K562 (cell line): ENCODE data around the gene SAMD13. TPM values are rescaled to one million over a fixed set of nuclear protein-coding genes. Genes with fewer than 3 reads are reported as not detected.

ENCODE experiments used
- ATAC-seq: fragments of 200-7000 bp; cut with Tn5 transposase; 3 replicates; pipeline ENCODE4 v1.9.1; 2020; ENCODE audit warnings: moderate library complexity
- BruUV-seq: library from RNA; stranded (reverse); fragments of 400-500 nt; replicated peaks from 2 replicates; lab custom pipeline; 2021; lab: Mats Ljungman, UMichigan
- CTCF ChIA-PET: fragments of 300-600 bp; formaldehyde crosslinking; extraction: SDS; loops from one replicate; lab custom pipeline; 2021; ENCODE audit warnings: low intra/inter-chr PET ratio; lab: Yijun Ruan, JAX
- POLR2A ChIA-PET: fragments of 300-600, 350-650 bp; sonication (Branson Sonifier 250); formaldehyde crosslinking; extraction: SDS; loops from one replicate; lab custom pipeline; 2021; ENCODE audit warnings: antibody characterized with exemption, inconsistent platforms; lab: Yijun Ruan, JAX
- DNase-seq, 4 experiments: peaks; one replicate each; pipeline versions ENCODE4 v3.0.0 to v3.0.0-alpha.2; 2011 to 2018; ENCODE audit warnings: low spot score in 3 of 4, mixed read lengths in 3 of 4; ENCODE audit errors: extremely low read depth in 1 of 4
- FAIRE-seq: peaks from 2 replicates; lab custom pipeline; 2011; peaks lifted over from hg19 to GRCh38; lab: Jason Lieb, UNC
- H2AFZ ChIP-seq: 2 replicates; pipeline ENCODE4 v1.6.0; 2011; ENCODE audit warnings: low read depth, low read length, control low read depth, inconsistent platforms
- H3K27ac ChIP-seq: fragments of 200-600 bp; 3 replicates; pipeline ENCODE4 v1.8.0; 2011; ENCODE audit warnings: low read depth, mild to moderate bottlenecking, control low read depth, inconsistent platforms, low read length, moderate library complexity, mixed read lengths; ENCODE audit errors: extremely low read depth
- H3K27me3 ChIP-seq, 2 experiments: fragments of 300-600 bp in 1 of 2; 2 replicates in 1 of 2; 3 replicates in 1 of 2; pipeline versions ENCODE4 v1.6.0 to v1.8.0; 2011; ENCODE audit warnings: inconsistent platforms in 2 of 2, low read length in 2 of 2, mild to moderate bottlenecking in 1 of 2, mixed read lengths in 1 of 2, moderate library complexity in 1 of 2; ENCODE audit not compliant: control insufficient read depth in 2 of 2, insufficient read depth in 2 of 2
- H3K36me3 ChIP-seq: fragments of 300-600 bp; 3 replicates; pipeline ENCODE4 v1.8.0; 2011; ENCODE audit warnings: mild to moderate bottlenecking, low read length, inconsistent platforms; ENCODE audit not compliant: control insufficient read depth, insufficient read depth
- H3K4me1 ChIP-seq, 2 experiments: fragments of 200-600 bp in 1 of 2; replicated peaks in 1 of 2; 2 replicates in 1 of 2; 3 replicates in 1 of 2; pipeline versions ENCODE4 v1.5.1 to v1.8.0; 2011; ENCODE audit warnings: inconsistent platforms in 2 of 2, low read length in 2 of 2, mild to moderate bottlenecking in 1 of 2, mixed read lengths in 1 of 2, moderate library complexity in 1 of 2; ENCODE audit not compliant: control insufficient read depth in 2 of 2, insufficient read depth in 2 of 2
- H3K4me2 ChIP-seq: 2 replicates; pipeline ENCODE4 v1.6.1; 2011; ENCODE audit warnings: low read length, control low read depth, inconsistent platforms, mixed read lengths; ENCODE audit not compliant: insufficient read depth
- H3K4me3 ChIP-seq: fragments of 200-600 bp; sonication (generic), shearing (Covaris generic); 2 replicates; pipeline ENCODE4 v1.5.1; 2016; ENCODE audit warnings: control low read depth, inconsistent platforms
- H3K79me2 ChIP-seq: fragments of 200-600 bp; 3 replicates; pipeline ENCODE4 v1.8.0; 2011; ENCODE audit warnings: low read length, inconsistent platforms; ENCODE audit not compliant: control insufficient read depth, insufficient read depth
- H3K9ac ChIP-seq, 2 experiments: 2 replicates each; pipeline versions ENCODE4 v1.6.0 to v1.6.1; 2011; ENCODE audit warnings: low read depth in 2 of 2, low read length in 2 of 2, control low read depth in 1 of 2, inconsistent platforms in 1 of 2, mild to moderate bottlenecking in 1 of 2, mixed read lengths in 1 of 2; ENCODE audit not compliant: insufficient read depth in 1 of 2
- H3K9me1 ChIP-seq: one replicate; pipeline ENCODE4 v1.6.0; 2011; ENCODE audit warnings: inconsistent platforms, mild to moderate bottlenecking, low read length, moderate library complexity; ENCODE audit not compliant: control insufficient read depth, insufficient read depth
- H3K9me3 ChIP-seq: replicated peaks from 2 replicates; pipeline ENCODE4 v1.5.1; 2011; ENCODE audit warnings: low read depth, low read length, inconsistent platforms; ENCODE audit not compliant: control insufficient read depth, insufficient read depth
- H4K20me1 ChIP-seq: replicated peaks from 2 replicates; pipeline ENCODE4 v1.6.1; 2011; ENCODE audit warnings: low read length, inconsistent platforms, mixed read lengths; ENCODE audit not compliant: control insufficient read depth, insufficient read depth
- ARID4B ChIP-seq: sonication (generic); formaldehyde crosslinking; IDR thresholded peaks from 2 replicates; pipeline ENCODE4 v1.8.0; 2022; ENCODE audit warnings: mild to moderate bottlenecking, missing genetic modification reagents
- DMBX1 ChIP-seq: fragments of 250-450 bp; sonication (Bioruptor Pico); IDR thresholded peaks from 2 replicates; pipeline ENCODE4 v1.8.0; 2022; ENCODE audit warnings: inconsistent platforms, mild to moderate bottlenecking, moderate library complexity, borderline replicate concordance
- HNRNPLL ChIP-seq: fragments of 200-400 bp; formaldehyde crosslinking; IDR thresholded peaks from 2 replicates; pipeline ENCODE4 v1.6.1; 2017; ENCODE audit warnings: low read length, low read depth, mild to moderate bottlenecking; ENCODE audit not compliant: poor library complexity, severe bottlenecking
- ILK ChIP-seq: fragments of 450-650 bp; IDR thresholded peaks from 2 replicates; pipeline ENCODE4 v1.6.1; 2016; ENCODE audit warnings: missing genetic modification characterization, low read depth, mild to moderate bottlenecking, missing compliant biosample characterization, moderate library complexity, borderline replicate concordance
- KLF16 ChIP-seq: IDR thresholded peaks from 2 replicates; pipeline ENCODE4 v1.6.1; 2016; ENCODE audit warnings: antibody characterized with exemption
- PHF20 ChIP-seq: fragments of 450-650 bp; IDR thresholded peaks from 2 replicates; pipeline ENCODE4 v1.6.1; 2018; ENCODE audit not compliant: partially characterized antibody
- SAFB ChIP-seq: fragments of 200-400 bp; formaldehyde crosslinking; IDR thresholded peaks from 2 replicates; pipeline ENCODE4 v1.6.1; 2017; ENCODE audit warnings: low read depth, low read length, borderline replicate concordance
- SMARCB1 ChIP-seq: IDR thresholded peaks from 2 replicates; pipeline ENCODE4 v1.6.1; 2011; ENCODE audit warnings: improper control_type of control experiment, low read depth; ENCODE audit not compliant: insufficient read length
- TCF7 ChIP-seq: sonication (generic); IDR thresholded peaks from 2 replicates; pipeline ENCODE4 v1.6.1; 2016; ENCODE audit warnings: antibody characterized with exemption, borderline replicate concordance
- ZC3H11A ChIP-seq: IDR thresholded peaks from 2 replicates; pipeline ENCODE4 v1.6.1; 2012; ENCODE audit warnings: low read depth, low read length, improper control_type of control experiment
- ZFP36 ChIP-seq: fragments of 150-350 bp; IDR thresholded peaks from 2 replicates; pipeline ENCODE4 v1.6.1; 2018; ENCODE audit warnings: low read length, low read depth; ENCODE audit not compliant: partially characterized antibody
- ZNF239 ChIP-seq: fragments of 250-450 bp; sonication (Bioruptor Pico); IDR thresholded peaks from 2 replicates; pipeline ENCODE4 v1.4.0; 2020; ENCODE audit warnings: mild to moderate bottlenecking
- ZNF24 ChIP-seq: fragments of 450-650 bp; IDR thresholded peaks from 2 replicates; pipeline ENCODE4 v1.6.1; 2016
- ZNF511 ChIP-seq: sonication (generic); formaldehyde crosslinking; IDR thresholded peaks from 2 replicates; pipeline ENCODE4 v1.8.0; 2022; ENCODE audit warnings: mild to moderate bottlenecking, missing genetic modification reagents
- ZNF77 ChIP-seq: fragments of 250-450 bp; sonication (Bioruptor Pico); IDR thresholded peaks from 2 replicates; pipeline ENCODE4 v1.5.0; 2020
- WGBS: fragments of 100-300 bp; shearing (Covaris generic); methylation state at CpG from one replicate; pipeline ENCODE4 v1.1.6; 2016; ENCODE audit warnings: low coverage, mixed read lengths; ENCODE audit not compliant: insufficient coverage; ENCODE audit errors: missing lambda C conversion rate; 5-methylcytosine and 5-hydroxymethylcytosine counted together
- in situ Hi-C: fragments of 300-500 bp; cut with MboI; formaldehyde crosslinking; loops from 4 replicates; pipeline ENCODE4 v1.15.0; 2018; ENCODE audit warnings: inconsistent platforms, mixed read lengths
- intact Hi-C: fragments of 100-400 bp; cut with micrococcal nuclease; formaldehyde crosslinking; loops from 2 replicates; pipeline ENCODE4 v1.14.2; 2022
- polyA plus RNA-seq, 8 experiments: library from polyadenylated mRNA; depleted of rRNA in 4 of 8; stranded (reverse) in 5 of 8; unstranded in 3 of 8; fragments of >200 nt; fragmentation: Nextera tagmentation in 2 of 8; fragmentation: Illumina TruSeq in 1 of 8; extraction: Ambion mirVana in 2 of 8; extraction: Trizol in 1 of 8; gene quantifications; 2 replicates each; pipeline versions ENCODE4 v1.2.1 to v1.2.3, GENCODE V29; 2011 to 2014; ENCODE audit warnings: inconsistent platforms in 1 of 8, missing spikeins in 1 of 8
- total RNA-seq, 7 experiments: library from RNA; depleted of rRNA in 6 of 7; stranded (reverse); fragments of >200 nt in 6 of 7; fragmentation: Illumina TruSeq in 2 of 7; extraction: Trizol in 2 of 7; gene quantifications; 2 replicates each; pipeline versions ENCODE4 v1.2.1 to v1.2.3, GENCODE V29; 2011 to 2021; ENCODE audit warnings: low replicate concordance in 1 of 7
- TF ChIP-seq, protein P1 (sequence below): fragments of 450-650 bp; formaldehyde crosslinking; IDR thresholded peaks from 2 replicates; pipeline ENCODE4 v1.4.0; 2020; ENCODE audit warnings: mild to moderate bottlenecking, moderate library complexity

Gene SAMD13
- total and polyA plus RNA-seq, 9 of the 15 experiments (the other 6 are each of a cell fraction or from before 2014, with no cell fraction given), result 0.78 to 2.7 (median 1.00) TPM

GRCh38 chr1:84264961-84265360, 36.5 kb upstream of the SAMD13 start (continued):
- no peak for TF ChIP-seq ZNF511
- TF ChIP-seq, all 486 proteins: peak for 0

GRCh38 chr1:84265867-84266266, 35.6 kb upstream of the SAMD13 start:
- in situ Hi-C loops, result no loop called here
- TF ChIP-seq TCF7 (no peak), ZFP36 (no peak), DMBX1 (CRISPR knock-in tag) (no peak), SAFB (no peak), PHF20 (no peak), HNRNPLL (no peak), ZNF239 (CRISPR knock-in tag) (no peak), ZC3H11A (no peak), ARID4B (CRISPR knock-in tag) (no peak), ZNF24 (no peak), KLF16 (no peak), SMARCB1 (no peak), ZNF511 (no peak), ZNF77 (CRISPR knock-in tag) (no peak), ILK (tag) (no peak)
- TF ChIP-seq, protein P1, sequence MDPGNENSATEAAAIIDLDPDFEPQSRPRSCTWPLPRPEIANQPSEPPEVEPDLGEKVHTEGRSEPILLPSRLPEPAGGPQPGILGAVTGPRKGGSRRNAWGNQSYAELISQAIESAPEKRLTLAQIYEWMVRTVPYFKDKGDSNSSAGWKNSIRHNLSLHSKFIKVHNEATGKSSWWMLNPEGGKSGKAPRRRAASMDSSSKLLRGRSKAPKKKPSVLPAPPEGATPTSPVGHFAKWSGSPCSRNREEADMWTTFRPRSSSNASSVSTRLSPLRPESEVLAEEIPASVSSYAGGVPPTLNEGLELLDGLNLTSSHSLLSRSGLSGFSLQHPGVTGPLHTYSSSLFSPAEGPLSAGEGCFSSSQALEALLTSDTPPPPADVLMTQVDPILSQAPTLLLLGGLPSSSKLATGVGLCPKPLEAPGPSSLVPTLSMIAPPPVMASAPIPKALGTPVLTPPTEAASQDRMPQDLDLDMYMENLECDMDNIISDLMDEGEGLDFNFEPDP (CRISPR knock-in tag), result no peak

More at GRCh38 chr1:84265867-84266266, 35.6 kb upstream of the SAMD13 start:
- ATAC-seq (no peak), DNase-seq (no peak), FAIRE-seq (no peak)
- Histone ChIP-seq H2AFZ (no peak overlapping the region), H3K27me3 (no peaks in the 10 kb centered on the region), H3K36me3 (no peaks in the 10 kb centered on the region), H3K9me1 (no peaks in the 10 kb centered on the region), H3K79me2 (no peaks in the 10 kb centered on the region), H3K4me1 (no peaks in the 10 kb centered on the region; a peak in 1 of 5 replicates), H4K20me1 (no peaks in the 10 kb centered on the region), H3K4me3 (no peak overlapping the region), H3K9me3 (no peaks in the 10 kb centered on the region), H3K9ac (no peak overlapping the region), H3K27ac (no peak overlapping the region), H3K4me2 (no peak overlapping the region)
- no TSS peak for BruUV-seq
- POLR2A ChIA-PET, result interaction anchor here (1.1 to 1.7 kb wide), 2 partner anchors 11 to 13 kb away, joined by 4 to 6 read pairs; no protein-coding TSS in a partner anchor
- CTCF ChIA-PET, result no interaction called here
- intact Hi-C loops, result no loop called here
- WGBS, result 16% methylated on average over 3 of the region's 3 CpGs
